Upper lobe of left lung (tissue), 4 donors: ENCODE measurements around the gene DYNAP.

Source experiments
- EP300 ChIP-seq, 4 donors: sonication (generic); formaldehyde crosslinking; IDR thresholded peaks; one replicate each; pipeline ENCODE4 v1.5.1; 2017; ENCODE audit warnings: antibody characterized with exemption in 4 of 4, control low read depth in 2 of 4
- POLR2A ChIP-seq, 4 donors: fragments of 450-650 bp; IDR thresholded peaks; one replicate each; pipeline ENCODE4 v1.5.1; 2016 to 2017; ENCODE audit warnings: antibody characterized with exemption in 4 of 4, mild to moderate bottlenecking in 2 of 4
- POLR2AphosphoS5 ChIP-seq, 2 donors: sonication (generic); formaldehyde crosslinking; IDR thresholded peaks; one replicate each; pipeline ENCODE4 v1.5.1; 2017; ENCODE audit warnings: antibody characterized with exemption in 2 of 2
- TF ChIP-seq, protein P1 (sequence below), 6 experiments: fragments of 450-650 bp in 4 of 6; fragments of 200-600 bp in 2 of 6; sonication (generic) in 2 of 6; IDR thresholded peaks; one replicate each; pipeline ENCODE4 v1.5.1; 2016 to 2019; ENCODE audit warnings: antibody characterized with exemption in 6 of 6

DNA sequence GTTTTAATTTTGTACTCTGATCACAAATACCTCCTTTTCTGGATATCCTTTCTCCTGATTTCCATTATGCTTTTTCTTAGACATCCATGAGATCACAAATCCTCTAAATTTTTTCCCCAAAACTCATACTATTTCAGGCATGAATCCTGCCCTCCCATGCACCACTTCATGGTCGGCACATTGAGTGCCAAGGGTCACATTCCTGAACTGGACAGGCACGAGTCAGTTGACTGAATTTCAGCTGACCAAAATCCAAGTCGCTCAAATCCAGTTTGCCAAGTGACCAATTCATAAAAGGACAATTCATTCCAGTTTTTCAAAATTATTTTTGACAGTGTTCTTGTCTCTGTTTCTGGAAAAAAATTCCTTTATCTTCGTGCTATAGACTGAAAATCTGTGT lies 22.1 kb downstream of the DYNAP start:
- TF ChIP-seq, protein P1, sequence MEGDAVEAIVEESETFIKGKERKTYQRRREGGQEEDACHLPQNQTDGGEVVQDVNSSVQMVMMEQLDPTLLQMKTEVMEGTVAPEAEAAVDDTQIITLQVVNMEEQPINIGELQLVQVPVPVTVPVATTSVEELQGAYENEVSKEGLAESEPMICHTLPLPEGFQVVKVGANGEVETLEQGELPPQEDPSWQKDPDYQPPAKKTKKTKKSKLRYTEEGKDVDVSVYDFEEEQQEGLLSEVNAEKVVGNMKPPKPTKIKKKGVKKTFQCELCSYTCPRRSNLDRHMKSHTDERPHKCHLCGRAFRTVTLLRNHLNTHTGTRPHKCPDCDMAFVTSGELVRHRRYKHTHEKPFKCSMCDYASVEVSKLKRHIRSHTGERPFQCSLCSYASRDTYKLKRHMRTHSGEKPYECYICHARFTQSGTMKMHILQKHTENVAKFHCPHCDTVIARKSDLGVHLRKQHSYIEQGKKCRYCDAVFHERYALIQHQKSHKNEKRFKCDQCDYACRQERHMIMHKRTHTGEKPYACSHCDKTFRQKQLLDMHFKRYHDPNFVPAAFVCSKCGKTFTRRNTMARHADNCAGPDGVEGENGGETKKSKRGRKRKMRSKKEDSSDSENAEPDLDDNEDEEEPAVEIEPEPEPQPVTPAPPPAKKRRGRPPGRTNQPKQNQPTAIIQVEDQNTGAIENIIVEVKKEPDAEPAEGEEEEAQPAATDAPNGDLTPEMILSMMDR (IDR thresholded peaks at IDR 0.05), result no peak
- no peak for TF ChIP-seq POLR2AphosphoS5 (IDR thresholded peaks at IDR 0.05)
- no peak for TF ChIP-seq POLR2A (IDR thresholded peaks at IDR 0.05)
- no peak for TF ChIP-seq EP300 (IDR thresholded peaks at IDR 0.05)
